Tibial artery (tissue), 4 donors: ENCODE measurements around the gene FCHSD2.
"Not testable (repeated sequence)": the region's sequence is repeated elsewhere in the genome, so short reads cannot be mapped to it uniquely, and the experiment has no call there.

ENCODE experiments used
- DNase-seq, 2 donors: peaks; one replicate each; pipeline ENCODE4 v3.0.0-alpha.2; 2019
- H3K27ac ChIP-seq, 2 donors: fragments of 200-600 bp; sonication (generic) in 1 of 2; 1 replicate in 1 of 2; 2 replicates in 1 of 2; pipeline ENCODE4 v1.5.1; 2018 to 2019; ENCODE audit warnings: mild to moderate bottlenecking in 1 of 2
- H3K27me3 ChIP-seq, 2 donors: fragments of 200-600 bp; sonication (generic) in 1 of 2; one replicate each; pipeline versions ENCODE4 v1.5.1 to v1.6.0; 2016 to 2019
- H3K36me3 ChIP-seq, 3 donors: fragments of 200-600 bp; sonication (generic) in 2 of 3; one replicate each; pipeline ENCODE4 v1.5.1; 2016 to 2019; ENCODE audit warnings: mild to moderate bottlenecking in 2 of 3
- H3K4me1 ChIP-seq, 4 donors: fragments of 200-600 bp; sonication (generic) in 2 of 4; 1 replicate in 3 of 4; 2 replicates in 1 of 4; pipeline ENCODE4 v1.5.1; 2016 to 2019
- H3K4me3 ChIP-seq, 2 donors: fragments of 200-600 bp; sonication (generic) in 1 of 2; 1 replicate in 1 of 2; 2 replicates in 1 of 2; pipeline ENCODE4 v1.5.1; 2018 to 2019; ENCODE audit warnings: mild to moderate bottlenecking in 2 of 2
- H3K9me3 ChIP-seq, 3 donors: fragments of 200-600 bp; sonication (generic) in 1 of 3; one replicate each; pipeline ENCODE4 v1.5.1; 2016 to 2019
- CTCF ChIP-seq, 2 experiments: fragments of 200-600 bp in 1 of 2; fragments of 450-650 bp in 1 of 2; IDR thresholded peaks; one replicate each; pipeline ENCODE4 v1.5.1; 2017 to 2019; ENCODE audit warnings: antibody characterized with exemption in 2 of 2, mild to moderate bottlenecking in 1 of 2, moderate library complexity in 1 of 2
- intact Hi-C: fragments of 100-400 bp; cut with DNase I; formaldehyde crosslinking; loops from one replicate; pipeline ENCODE4 v1.15.0; 2023; ENCODE audit warnings: low total_unique reads

The FCHSD2 gene

GRCh38 chr11:73140213-73141030, 1.7 kb downstream of the FCHSD2 start:
- peak overlapping the region; percentile 79 to 83 for H3K4me3 ChIP-seq
- H3K4me1 ChIP-seq = peaks cover 0 to 65% (median 32%) of the 10 kb centered on the region in 4 donors
- peaks cover 0 to 4% (median 0%) of the 10 kb centered on the region in 3 donors for H3K36me3 ChIP-seq
- no peaks in the 10 kb centered on the region for H3K27me3 ChIP-seq
- intact Hi-C loops = no loop called here
- TF ChIP-seq CTCF (IDR thresholded peaks at IDR 0.05) = no peak
- no peaks in the 10 kb centered on the region for H3K9me3 ChIP-seq
- peak; percentile 32 to 74 for DNase-seq
- H3K27ac ChIP-seq = peak overlapping the region; percentile 94

GRCh38 chr11:73139476-73140198, 2.5 kb downstream of the FCHSD2 start:
- H3K9me3 ChIP-seq = no peaks in the 10 kb centered on the region
- no peaks in the 10 kb centered on the region for H3K27me3 ChIP-seq
- intact Hi-C loops = loop anchor here (10.0 kb wide), 1 partner anchor 215 kb away; no protein-coding TSS in a partner anchor
- DNase-seq = no peak
- TF ChIP-seq CTCF (IDR thresholded peaks at IDR 0.05) = no peak
- H3K36me3 ChIP-seq = peaks cover 0 to 8% (median 4%) of the 10 kb centered on the region in 3 donors
- H3K4me1 ChIP-seq = peaks cover 0 to 65% (median 31%) of the 10 kb centered on the region in 4 donors
- peak overlapping the region; percentile 94 for H3K27ac ChIP-seq
- H3K4me3 ChIP-seq = peak overlapping the region; percentile 79 to 83

GRCh38 chr11:73137944-73138274, 4.2 kb downstream of the FCHSD2 start:
- H3K4me3 ChIP-seq = no peak overlapping the region
- no peak for DNase-seq
- intact Hi-C loops = loop anchor here (10.0 kb wide), 1 partner anchor 213 kb away; no protein-coding TSS in a partner anchor
- peaks cover 0 to 20% (median 15%) of the 10 kb centered on the region in 3 donors for H3K36me3 ChIP-seq
- no peaks in the 10 kb centered on the region for H3K9me3 ChIP-seq
- H3K27me3 ChIP-seq = no peaks in the 10 kb centered on the region
- H3K27ac ChIP-seq = peak overlapping the region in 1 of 2 donors; percentile 94
- no peak for TF ChIP-seq CTCF (IDR thresholded peaks at IDR 0.05)
- peaks cover 0 to 58% (median 21%) of the 10 kb centered on the region in 4 donors for H3K4me1 ChIP-seq

GRCh38 chr11:73137262-73137943, 4.7 kb downstream of the FCHSD2 start:
- Histone ChIP-seq H3K36me3 (peaks cover 0 to 20% (median 15%) of the 10 kb centered on the region in 3 donors), H3K27me3 (no peaks in the 10 kb centered on the region), H3K4me3 (no peak overlapping the region), H3K27ac (peak overlapping the region in 1 of 2 donors; percentile 94), H3K4me1 (peaks cover 0 to 60% (median 21%) of the 10 kb centered on the region in 4 donors), H3K9me3 (no peaks in the 10 kb centered on the region)
- intact Hi-C loops = loop anchor here (10.0 kb wide), 1 partner anchor 213 kb away; no protein-coding TSS in a partner anchor
- no peak for DNase-seq
- TF ChIP-seq CTCF (IDR thresholded peaks at IDR 0.05) = no peak

- peaks cover 0 to 20% (median 15%) of the 10 kb centered on the region in 3 donors for H3K36me3 ChIP-seq
These were observed 5.4 kb downstream of the FCHSD2 start for GRCh38 chr11:73136722-73137121.

More at GRCh38 chr11:73136722-73137121, 5.4 kb downstream of the FCHSD2 start:
- peak overlapping the region in 1 of 2 donors; percentile 29 for H3K27ac ChIP-seq
- DNase-seq, H3K9me3 ChIP-seq, H3K4me3 ChIP-seq, H3K27me3 ChIP-seq: not testable (repeated sequence)
- peaks cover 0 to 66% (median 21%) of the 10 kb centered on the region in 4 donors for H3K4me1 ChIP-seq
- intact Hi-C loops = loop anchor here (10.0 kb wide), 1 partner anchor 212 kb away; no protein-coding TSS in a partner anchor
